Measurements from ENCODE around the gene COMT.

The COMT gene

DNA sequence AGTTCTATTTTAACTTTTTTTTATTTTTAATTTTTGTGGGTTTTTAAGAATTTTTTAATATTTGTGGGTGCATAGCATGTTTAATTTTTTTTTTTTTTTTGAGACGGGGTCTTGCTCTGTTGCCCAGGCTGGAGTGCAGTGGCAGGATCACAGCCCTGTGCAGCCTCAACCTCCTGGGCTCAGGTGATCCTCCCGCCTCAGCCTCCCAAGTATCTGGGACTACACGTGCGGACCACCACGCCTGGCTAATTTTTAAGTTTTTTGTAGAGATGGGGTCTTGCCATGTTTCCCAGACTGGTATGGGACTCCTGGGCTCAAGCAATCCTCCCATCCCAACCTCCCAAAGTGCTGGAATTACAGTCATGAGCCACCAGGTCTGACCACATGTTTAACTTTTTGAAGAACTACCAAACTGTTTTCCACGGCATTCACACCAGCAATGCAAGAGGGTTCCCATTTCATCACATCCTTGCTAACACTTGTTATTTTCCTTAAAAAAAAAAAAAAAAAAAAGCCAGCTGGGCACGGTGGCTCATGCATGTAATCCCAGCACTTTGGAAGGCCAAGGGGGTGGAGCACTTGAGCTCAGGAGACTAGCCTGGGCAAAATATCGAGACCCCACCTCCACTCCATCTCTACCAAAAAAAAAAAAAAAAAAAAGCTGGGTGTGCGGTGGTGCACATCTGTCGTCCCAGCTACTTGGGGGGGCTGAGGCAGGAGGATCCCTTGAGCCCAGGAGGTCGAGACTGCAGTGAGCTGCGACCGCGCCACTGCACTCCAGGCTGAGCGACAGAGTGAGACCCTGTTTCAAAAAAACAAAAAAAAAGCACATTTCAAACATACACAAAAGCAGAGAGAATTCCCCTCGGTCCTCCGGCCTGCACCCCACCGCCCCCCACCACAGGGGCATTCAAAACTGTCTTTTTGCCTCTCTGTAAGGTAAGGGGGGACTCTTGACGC lies 16.8 kb downstream of the COMT start:
- no peak for DNase-seq

DNA sequence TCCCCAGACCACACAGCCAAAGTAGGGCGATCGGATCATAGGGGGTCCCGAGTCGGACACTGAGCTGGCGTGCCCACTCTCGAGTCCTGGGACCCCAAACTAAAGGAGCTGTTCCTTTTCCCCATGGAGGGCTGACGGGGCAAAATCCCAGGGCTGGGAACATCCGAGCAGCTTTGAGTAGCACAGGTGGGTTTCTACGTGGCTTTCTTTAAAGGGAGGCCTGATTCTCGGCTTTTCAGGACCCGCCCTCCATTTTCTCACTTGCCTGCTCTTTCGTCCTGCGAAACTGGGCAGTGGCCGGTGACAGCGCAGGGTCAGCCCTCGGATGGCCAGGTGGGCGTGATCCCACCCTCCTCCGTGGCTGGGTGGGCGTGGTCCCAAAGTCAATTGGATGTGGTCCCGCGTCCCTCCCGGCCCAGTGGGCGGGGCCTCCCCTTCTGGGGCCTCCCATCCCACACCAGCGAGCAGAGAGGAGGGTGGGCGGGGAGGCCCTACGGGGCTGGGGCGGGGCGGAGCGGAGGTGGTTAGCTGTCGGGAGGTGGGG lies 17.5 kb downstream of the COMT start:
- no peak for DNase-seq

DNA sequence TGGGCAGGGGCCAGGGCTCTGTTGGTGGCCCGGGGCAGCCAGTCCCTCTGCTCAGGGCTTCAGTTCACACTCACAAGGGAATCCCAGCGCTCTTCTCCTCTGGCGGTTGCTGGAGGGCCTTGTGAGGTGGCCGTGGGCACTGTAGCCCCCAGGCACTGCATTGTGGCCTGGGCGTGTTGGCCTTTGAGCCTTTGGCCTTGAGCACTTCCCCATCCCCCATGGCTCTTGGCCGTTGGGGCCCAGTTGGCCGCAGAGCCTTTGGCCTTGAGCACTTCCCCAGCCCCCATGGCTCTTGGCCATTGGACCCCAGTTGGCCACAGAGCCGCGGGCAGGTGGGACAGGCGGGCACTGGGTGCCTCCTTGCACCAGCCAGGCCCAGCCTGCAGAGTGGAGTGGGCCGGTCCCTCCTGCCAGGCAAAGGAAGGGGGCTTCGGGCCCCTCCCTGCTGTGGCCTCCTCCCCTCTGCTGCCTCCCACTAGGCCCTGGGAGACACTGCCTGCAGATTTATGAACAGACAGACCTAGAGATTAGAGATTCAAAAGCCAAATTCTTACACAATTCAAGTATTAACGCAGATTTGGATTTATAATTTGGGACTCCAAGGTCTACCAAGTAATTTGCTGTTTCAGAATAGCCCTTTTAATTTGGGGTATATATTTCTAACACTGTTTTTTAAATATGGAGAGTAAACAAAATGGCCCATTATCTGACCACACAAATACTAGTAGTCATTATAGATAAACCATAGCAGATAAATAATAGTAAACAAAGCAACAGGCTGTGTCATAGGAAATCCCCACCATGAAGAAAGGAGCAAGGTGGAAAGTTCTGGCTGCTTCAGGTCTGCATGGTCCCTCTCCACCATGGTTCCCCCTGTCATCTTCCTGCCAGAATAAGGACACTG lies 18.3 kb downstream of the COMT start:
- DNase-seq = no peak

DNA sequence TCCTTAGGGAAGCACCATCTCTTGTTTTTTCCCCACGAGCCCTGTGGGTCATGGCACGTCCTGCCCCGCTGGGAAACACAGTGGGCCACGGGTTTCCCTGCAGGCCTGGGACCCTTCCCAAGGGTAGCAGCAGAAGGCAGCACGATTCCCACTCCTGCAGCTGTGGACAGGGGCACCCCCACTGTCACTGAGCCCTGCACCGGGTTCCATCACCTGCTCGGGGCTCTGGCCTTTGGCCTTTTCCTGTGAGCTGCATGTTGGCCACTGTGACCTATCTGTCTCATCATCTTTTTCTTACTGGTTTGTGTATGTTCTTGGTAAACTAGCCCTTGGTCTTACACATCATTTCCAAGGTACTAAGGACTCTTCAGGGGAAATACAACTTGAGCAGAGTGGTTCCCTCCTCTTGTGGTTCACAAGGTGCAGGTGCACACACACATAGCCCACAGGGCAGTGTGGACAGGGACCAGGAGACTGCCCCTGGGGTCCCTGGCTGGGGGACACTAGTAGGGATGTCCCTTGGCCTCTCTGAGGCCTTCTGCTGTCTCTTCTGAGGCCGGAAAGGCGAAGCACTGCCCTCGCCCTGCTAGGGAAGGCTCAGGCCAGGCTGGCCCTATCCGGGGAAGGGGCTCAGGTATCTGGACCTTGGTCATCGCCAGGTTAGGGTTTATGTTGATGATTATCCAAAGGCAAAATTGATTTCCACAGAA lies 19.1 kb downstream of the COMT start:
- DNase-seq = no peak

DNA sequence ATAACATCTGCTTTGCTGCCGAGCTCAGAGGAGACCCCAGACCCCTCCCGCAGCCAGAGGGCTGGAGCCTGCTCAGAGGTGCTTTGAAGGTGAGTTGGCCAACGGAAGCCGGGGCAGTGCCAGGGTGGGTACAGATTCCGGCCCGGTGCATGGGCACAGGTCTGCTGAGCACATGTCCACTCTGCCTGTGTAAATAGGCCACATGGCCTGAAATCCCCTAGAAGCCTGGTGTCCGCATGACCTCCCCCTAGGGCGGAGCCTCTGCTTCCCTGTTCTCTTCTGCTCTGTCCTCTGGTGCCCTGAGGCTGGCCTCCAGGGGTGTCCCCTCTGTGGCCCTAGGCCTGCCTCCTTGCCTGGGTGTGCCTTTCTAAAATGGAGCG lies 19.6 kb downstream of the COMT start:
- DNase-seq = no peak

DNA sequence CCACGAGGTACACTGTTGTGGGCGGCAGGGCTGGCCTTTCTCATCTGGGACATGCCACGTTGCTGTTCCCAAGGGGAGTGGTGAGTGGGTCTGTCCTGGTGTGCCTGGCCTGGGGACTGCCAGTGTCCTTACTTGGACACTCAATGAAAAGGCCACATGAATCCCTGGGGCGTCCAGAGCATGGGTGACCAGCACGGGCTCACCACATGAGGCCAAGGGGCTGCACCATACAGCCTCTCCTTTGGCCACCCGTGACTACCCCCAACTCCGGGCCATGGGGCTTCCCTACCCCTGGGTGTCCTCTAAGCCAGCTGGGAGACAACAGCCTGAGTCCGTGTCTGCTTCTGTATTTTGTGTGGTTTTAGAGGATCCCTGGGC lies 20.3 kb downstream of the COMT start:
- no peak for DNase-seq

DNA sequence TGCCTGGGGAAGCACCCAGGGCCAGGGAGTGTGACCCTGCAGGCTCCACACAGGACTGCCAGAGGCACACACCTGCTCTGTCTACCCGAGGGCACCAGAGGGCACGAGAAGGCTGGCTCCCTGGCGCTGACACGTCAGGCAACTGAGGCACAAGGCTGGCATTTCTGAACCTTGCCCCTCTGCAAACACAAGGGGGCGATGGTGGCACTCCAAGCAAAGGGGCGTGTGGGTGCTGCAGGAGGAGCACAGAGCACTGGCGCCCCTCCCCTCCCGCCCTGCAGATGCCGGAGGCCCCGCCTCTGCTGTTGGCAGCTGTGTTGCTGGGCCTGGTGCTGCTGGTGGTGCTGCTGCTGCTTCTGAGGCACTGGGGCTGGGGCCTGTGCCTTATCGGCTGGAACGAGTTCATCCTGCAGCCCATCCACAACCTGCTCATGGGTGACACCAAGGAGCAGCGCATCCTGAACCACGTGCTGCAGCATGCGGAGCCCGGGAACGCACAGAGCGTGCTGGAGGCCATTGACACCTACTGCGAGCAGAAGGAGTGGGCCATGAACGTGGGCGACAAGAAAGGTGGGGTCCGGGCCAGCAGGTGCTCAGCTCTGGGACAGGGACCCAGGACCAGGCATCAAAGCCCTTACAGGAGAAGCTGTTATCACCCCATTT lies 20.8 kb downstream of the COMT start:
- peak; percentile 60 for DNase-seq

DNA sequence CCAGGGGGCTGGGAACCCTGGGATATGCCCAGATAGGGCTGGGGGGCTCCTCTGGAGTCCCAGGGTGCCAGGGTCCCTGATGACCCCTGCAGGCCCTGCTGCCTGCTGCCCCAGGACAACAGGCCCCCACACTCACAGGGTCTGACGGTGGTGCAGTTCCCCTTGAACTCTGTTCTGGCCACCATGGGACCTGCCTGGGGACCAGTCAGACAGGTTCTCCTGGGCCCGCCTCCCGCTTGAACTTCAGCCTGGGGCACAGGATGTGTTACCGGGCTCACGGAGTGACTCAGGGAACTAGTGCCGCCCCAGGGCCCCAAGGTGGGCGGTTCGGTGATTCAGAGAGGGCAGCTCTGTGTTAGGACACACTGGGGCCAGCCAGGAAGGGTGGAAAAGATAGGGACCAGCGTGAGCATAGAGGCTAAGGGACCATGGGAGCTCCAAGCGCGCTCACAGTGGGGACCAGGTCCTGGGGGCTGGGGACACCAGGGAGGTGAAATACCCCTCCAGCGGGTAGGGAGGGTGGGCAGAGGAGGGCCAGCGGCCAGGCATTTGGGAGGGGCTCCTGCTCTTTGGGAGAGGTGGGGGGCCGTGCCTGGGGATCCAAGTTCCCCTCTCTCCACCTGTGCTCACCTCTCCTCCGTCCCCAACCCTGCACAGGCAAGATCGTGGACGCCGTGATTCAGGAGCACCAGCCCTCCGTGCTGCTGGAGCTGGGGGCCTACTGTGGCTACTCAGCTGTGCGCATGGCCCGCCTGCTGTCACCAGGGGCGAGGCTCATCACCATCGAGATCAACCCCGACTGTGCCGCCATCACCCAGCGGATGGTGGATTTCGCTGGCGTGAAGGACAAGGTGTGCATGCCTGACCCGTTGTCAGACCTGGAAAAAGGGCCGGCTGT lies 21.6 kb downstream of the COMT start:
- no peak for DNase-seq

DNA sequence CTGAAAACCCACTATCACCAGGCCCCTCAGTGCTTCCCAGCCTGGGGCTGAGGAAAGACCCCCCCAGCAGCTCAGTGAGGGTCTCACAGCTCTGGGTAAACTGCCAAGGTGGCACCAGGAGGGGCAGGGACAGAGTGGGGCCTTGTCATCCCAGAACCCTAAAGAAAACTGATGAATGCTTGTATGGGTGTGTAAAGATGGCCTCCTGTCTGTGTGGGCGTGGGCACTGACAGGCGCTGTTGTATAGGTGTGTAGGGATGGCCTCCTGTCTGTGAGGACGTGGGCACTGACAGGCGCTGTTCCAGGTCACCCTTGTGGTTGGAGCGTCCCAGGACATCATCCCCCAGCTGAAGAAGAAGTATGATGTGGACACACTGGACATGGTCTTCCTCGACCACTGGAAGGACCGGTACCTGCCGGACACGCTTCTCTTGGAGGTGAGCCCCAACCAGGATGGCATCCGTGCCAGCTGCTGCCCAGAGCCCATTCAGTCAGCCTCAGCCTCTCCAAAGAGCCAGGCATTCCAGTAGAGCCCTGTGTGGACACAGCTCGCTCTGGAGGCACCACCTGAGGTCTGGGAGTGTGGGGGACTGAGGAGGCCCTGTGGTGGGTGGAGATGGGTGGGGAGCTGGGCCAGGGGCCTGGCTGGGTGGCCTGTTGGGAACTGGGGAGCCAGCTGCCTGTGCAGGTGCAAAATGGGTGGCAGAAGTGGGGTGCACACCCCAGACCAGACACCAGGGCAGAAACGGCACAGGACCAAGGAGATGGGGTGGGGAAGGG lies 22.5 kb downstream of the COMT start:
- DNase-seq = no peak

DNA sequence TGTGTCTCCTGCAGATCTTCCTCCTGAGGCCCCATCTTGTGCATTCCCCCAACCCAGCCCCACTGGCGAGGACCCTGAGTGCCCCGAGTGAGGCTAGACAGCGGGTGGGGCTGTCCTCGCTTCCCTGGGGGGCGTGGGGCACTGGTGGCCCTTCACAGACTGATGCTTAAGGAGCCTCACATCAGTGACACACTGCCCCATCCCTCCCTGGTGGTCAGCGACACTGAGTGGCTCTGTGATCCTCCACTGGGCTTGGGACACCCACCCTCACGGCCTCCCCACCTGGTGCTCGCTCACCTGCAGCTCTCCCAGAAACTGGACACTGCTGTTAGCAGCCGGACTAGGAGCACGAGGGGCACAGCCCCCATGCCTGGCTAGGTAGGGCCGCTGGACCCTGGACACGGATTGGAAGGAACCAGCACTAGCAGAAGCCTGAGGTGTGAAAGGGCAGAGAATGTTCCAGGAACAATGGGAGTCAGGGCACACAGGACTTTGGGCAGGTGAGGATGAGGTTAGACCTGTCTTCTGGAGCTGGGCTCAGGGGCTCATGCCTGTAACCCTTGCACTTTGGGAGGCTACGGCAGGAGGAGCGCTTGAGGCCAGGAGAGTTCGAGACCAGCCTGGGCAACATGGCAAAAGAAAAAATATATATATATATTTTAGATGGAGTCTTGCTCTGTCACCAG lies 23.3 kb downstream of the COMT start:
- DNase-seq = no peak

DNA sequence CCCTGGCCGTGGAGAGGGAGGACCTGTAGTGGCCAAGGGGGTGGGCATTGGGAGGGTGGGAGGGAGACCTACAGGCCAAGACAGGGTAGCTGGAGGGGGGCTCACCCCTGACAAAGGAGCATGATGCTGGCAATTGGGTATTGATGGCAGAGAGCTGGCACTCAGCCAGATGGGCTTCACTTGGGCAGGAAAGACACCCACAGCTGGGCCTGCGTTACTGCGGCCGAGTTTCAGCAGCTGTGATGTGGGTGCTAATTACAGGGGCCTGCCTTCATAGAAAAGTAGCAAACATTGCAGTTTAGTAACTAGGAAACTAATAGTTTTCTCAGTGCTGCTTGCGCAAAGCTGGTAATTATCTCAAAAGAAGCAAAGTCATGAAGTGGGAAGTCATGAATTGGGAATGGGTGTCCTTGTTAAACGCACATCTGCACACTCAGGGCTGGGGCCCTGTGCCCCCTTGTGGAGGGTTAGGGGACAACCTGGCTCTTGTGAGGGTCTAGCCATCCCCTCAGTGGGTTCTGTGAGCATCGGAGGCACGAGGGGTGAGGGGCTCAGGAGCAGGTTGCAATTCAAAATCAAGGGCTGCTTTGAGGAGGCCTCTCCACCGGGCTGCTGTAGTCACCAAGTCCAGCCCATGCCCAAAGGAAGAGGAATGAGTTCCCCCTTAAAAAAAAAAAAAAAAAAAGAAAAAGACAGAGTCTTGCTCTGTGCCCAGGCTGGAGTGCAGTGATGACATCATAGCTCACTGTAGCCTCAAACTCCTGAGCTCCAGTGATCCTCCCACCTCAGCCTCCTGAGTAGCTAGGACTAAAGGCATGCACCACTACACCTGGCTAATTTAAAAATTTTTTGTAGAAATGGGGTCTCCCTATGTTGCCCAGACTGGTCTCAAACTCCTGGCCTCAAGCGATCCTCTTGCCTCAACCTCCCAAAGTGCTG lies 24.5 kb downstream of the COMT start:
- DNase-seq = peak; percentile 69

DNA sequence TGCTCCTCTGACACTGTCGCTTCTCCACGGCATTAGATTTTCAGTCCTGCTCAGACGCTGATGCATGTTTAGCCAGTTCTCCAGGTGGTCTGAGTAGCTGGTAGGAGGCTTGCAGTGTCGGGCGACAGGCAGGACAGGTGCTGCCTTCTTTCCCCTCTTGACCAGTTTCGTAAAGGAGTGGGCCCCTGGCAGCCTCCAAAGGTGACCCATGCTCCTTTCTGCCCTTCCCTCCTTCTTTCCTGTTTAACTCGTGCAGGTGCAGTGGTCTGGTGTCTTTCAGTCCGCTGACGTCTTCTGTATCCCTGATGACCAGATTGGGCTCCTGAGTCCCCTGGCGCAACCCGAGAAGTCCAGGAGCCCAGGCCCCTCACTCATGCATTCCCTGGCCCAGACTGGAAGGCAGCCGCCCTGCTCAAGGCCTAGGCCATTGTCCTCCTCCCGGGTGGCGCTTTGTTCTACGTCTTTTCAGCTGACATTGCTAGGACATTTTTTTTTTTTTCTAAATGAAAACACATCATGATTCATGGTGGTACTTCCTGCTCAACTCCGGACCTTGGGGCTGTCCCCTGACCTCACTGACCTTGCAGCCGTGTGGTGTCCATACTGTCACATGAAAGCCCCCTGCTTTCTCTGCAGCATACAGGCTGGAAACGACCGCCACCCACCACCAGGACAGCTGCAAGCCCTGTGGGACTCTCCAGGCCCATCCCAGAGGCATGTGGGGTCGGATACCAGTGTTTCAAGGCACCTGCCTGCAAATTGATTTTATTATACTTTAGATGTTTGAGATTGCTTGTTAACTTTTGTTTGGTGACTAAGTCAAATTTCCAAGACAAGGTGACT lies 25.6 kb downstream of the COMT start:
- DNase-seq = no peak

DNA sequence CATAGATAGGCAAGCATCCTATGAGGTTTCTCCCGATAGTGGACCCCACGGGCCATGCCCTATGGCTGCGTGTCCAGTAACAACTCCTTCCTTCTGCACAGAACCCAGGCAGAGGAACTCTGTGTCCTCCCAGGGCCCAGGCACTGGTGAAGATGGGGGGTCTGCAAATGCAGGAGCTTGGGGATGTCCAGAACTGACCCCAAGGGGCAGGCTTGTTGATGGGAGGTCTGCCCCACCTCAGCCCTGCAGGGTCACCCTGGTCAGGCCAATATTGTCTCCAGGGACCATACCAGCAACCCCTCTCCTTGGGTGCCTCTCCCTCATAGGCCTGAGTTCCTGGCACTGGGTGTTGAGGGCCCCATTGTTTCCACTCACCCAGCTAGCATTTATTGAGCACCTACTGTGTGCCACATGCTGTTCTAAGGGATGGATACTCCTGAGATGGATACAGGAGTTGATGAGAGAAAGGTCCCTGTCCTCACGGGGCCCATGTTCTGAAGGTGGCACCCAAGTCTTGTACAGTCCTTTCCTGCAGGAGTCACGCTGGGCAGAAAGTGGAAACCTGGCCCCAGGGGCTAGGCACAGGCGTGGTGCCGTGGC lies 26.4 kb downstream of the COMT start:
- no peak for DNase-seq

DNA sequence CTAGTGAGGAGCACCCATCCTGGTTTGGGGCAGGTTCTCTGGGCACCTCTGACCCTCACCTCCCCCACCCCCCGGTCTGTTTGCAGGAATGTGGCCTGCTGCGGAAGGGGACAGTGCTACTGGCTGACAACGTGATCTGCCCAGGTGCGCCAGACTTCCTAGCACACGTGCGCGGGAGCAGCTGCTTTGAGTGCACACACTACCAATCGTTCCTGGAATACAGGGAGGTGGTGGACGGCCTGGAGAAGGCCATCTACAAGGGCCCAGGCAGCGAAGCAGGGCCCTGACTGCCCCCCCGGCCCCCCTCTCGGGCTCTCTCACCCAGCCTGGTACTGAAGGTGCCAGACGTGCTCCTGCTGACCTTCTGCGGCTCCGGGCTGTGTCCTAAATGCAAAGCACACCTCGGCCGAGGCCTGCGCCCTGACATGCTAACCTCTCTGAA lies 26.9 kb downstream of the COMT start:
- no peak for DNase-seq

DNA sequence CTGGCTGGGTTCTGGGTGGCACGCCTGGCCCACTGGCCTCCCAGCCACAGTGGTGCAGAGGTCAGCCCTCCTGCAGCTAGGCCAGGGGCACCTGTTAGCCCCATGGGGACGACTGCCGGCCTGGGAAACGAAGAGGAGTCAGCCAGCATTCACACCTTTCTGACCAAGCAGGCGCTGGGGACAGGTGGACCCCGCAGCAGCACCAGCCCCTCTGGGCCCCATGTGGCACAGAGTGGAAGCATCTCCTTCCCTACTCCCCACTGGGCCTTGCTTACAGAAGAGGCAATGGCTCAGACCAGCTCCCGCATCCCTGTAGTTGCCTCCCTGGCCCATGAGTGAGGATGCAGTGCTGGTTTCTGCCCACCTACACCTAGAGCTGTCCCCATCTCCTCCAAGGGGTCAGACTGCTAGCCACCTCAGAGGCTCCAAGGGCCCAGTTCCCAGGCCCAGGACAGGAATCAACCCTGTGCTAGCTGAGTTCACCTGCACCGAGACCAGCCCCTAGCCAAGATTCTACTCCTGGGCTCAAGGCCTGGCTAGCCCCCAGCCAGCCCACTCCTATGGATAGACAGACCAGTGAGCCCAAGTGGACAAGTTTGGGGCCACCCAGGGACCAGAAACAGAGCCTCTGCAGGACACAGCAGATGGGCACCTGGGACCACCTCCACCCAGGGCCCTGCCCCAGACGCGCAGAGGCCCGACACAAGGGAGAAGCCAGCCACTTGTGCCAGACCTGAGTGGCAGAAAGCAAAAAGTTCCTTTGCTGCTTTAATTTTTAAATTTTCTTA lies 27.8 kb downstream of the COMT start:
- no peak for DNase-seq

DNA sequence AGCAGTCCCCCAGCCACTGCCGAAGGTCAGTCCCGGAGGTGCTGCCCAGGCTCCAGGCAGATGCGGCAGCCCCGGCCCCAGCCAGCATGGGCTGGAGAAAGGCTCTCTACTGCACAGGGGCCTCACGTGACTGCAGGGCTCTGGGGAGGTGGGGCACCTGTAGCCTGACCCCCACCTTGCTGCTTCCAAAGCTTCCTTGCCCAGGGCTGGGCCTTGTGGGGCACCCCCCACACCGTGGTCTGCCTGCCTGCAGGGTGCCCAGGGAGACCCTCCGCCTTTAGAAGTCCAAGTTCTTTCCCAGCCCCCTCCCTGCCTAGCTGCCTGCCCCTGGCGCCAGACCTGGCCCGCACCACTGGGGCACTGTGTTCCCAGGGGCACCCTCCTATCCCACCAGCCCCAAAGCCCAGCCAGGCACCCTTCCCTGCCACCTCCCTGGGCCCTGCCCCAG lies 28.5 kb downstream of the COMT start:
- no peak for DNase-seq

Measured in NCI-H1105 (cell line).